GM21381 (cell line): ENCODE measurements around the gene PNPLA3.
A peak's percentile ranks its signal among the peaks of the same experiment; 100 is the strongest.

ENCODE experiments used
- ATAC-seq: cut with Tn5 transposase; IDR thresholded peaks from one replicate; pipeline ENCODE4 v1.9.1; 2021; ENCODE audit warnings: mild to moderate bottlenecking, moderate library complexity; ENCODE audit not compliant: unreplicated experiment

The PNPLA3 gene

GRCh38 chr22:43921370-43921769 is 2.2 kb upstream of the PNPLA3 start:
- ATAC-seq: no peak

GRCh38 chr22:43922123-43922522 is 1.5 kb upstream of the PNPLA3 start:
- ATAC-seq: no peak

- no peak for ATAC-seq
These were observed 414 bp upstream of the PNPLA3 start for GRCh38 chr22:43923191-43923590.

GRCh38 chr22:43924877-43925276 is 1.3 kb downstream of the PNPLA3 start:
- no peak for ATAC-seq

GRCh38 chr22:43925433-43926348 is 2.1 kb downstream of the PNPLA3 start:
- ATAC-seq: no peak

GRCh38 chr22:43926349-43926710 is 2.7 kb downstream of the PNPLA3 start:
- ATAC-seq: no peak

GRCh38 chr22:43928468-43928867 is 4.9 kb downstream of the PNPLA3 start:
- ATAC-seq: no peak

GRCh38 chr22:43928908-43929307 is 5.3 kb downstream of the PNPLA3 start:
- no peak for ATAC-seq

- no peak for ATAC-seq
These were observed 8.2 kb downstream of the PNPLA3 start for GRCh38 chr22:43931771-43932170.

- ATAC-seq: no peak
These were observed 17.8 kb downstream of the PNPLA3 start for GRCh38 chr22:43941449-43941848.

- no peak for ATAC-seq
These were observed 21.2 kb downstream of the PNPLA3 start for GRCh38 chr22:43944670-43945430.

- no peak for ATAC-seq
These were observed 22.2 kb downstream of the PNPLA3 start for GRCh38 chr22:43945632-43946383.

GRCh38 chr22:43946384-43946667 is 22.7 kb downstream of the PNPLA3 start:
- ATAC-seq: no peak

- no peak for ATAC-seq
These were observed 25.3 kb downstream of the PNPLA3 start for GRCh38 chr22:43948836-43949406.

- ATAC-seq: no peak
These were observed 27.8 kb downstream of the PNPLA3 start for GRCh38 chr22:43951391-43951790.

- ATAC-seq: no peak
These were observed 28.4 kb downstream of the PNPLA3 start for GRCh38 chr22:43951966-43952365.

- ATAC-seq: no peak
These were observed 30.6 kb downstream of the PNPLA3 start for GRCh38 chr22:43953988-43954785.

- peak; percentile 86 for ATAC-seq
These were observed 31.7 kb downstream of the PNPLA3 start, which contains the start of gene SAMM50 for GRCh38 chr22:43955040-43955882. TSS of gene SAMM50 (plus strand) at chr22:43955442. CDS start at chr22:43955578, 136 bp downstream.
